KG1 (cell line): ENCODE results near the gene ARHGEF17.
A peak's percentile ranks its signal among the peaks of the same experiment; 100 is the strongest.

Experiments used
- DNase-seq: peaks from one replicate; lab custom pipeline; 2025; lab: John Stamatoyannopoulos, UW

Gene ARHGEF17

GRCh38 chr11:73380331-73380730, 72.3 kb downstream of the ARHGEF17 start:
- no peak for DNase-seq

GRCh38 chr11:73380897-73381410, 72.9 kb downstream of the ARHGEF17 start:
- DNase-seq, result no peak

DNA sequence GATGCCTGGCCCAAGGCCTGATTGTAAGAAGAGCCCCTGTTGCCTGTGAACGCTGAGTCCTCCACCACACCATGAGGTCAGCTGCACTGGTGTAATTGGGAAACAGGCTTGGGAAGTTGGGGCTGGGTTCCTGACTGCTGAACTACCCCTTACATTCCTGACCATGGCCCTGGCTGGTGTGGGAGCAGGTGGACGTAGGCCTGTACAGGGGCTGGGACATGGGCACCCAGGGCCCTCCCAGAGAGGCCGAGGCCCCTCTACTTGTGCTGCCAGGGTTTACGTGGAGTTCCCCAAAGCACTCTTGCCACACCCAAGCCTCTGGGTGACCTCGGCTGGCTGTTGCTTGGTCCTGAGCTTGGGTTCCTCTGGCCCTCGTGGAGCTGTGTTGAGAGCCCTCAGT, 73.5 kb downstream of the ARHGEF17 start:
- DNase-seq, result no peak

- no peak for DNase-seq
Measured at GRCh38 chr11:73382183-73382582, 74.1 kb downstream of the ARHGEF17 start.

GRCh38 chr11:73382747-73383146, 74.7 kb downstream of the ARHGEF17 start:
- DNase-seq, result no peak

- DNase-seq, result no peak
Measured at GRCh38 chr11:73383249-73384124, 75.4 kb downstream of the ARHGEF17 start.

DNA sequence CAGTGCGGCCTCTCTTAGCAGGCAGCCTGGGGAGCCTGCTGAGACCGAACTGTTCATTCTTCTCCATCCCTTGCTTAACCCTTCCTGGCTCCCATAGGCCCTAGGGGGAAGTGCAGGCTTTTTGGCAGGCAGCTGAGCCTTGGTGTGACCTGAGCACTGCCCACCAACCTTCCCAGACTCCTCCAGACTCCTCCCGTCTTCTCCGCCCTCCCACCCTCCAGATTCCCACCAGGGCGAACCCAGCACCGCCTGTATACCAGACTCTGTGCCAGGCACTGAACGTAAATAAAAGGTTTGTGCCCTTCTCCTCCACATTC, 76.0 kb downstream of the ARHGEF17 start:
- DNase-seq, result no peak

DNA sequence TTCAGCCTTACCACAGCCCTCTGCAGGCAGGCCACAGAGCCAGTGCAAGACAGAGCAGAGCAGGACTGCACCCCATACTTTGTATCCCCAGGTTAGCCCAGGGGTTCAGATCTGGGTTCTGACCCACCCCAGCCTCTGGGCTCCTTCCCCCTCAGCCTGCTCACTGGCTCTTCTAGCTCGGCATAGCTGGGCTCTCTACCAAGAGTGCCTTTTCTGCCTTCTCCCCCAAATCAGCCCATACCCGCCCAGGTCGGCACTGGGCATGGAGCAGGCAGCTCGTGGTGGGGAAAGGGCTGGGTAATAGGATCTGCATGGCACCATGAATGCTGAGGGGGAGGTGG, 76.4 kb downstream of the ARHGEF17 start:
- no peak for DNase-seq

- DNase-seq, result peak; percentile 94
Measured at GRCh38 chr11:73384872-73385689, 77.0 kb downstream of the ARHGEF17 start.

DNA sequence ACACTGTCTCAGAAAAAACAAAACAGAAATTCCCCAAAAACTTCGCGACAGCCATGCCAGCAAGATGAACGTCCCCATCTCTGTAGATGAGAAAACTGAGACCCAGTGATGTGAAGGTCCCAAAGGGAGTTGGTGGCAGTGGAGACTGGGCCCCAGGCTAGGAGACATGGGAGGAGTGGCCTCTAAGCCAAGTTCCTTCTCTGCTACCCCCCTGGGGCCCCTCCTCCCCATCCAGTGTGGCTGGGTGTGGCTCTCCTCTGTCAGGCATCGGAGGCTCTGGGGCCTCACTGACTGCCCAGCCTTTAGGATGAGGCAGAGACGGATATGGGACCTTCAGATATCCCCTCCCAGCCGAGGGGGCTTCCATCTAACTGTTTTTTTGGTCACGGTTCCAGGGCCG, 77.9 kb downstream of the ARHGEF17 start:
- DNase-seq, result no peak

DNA sequence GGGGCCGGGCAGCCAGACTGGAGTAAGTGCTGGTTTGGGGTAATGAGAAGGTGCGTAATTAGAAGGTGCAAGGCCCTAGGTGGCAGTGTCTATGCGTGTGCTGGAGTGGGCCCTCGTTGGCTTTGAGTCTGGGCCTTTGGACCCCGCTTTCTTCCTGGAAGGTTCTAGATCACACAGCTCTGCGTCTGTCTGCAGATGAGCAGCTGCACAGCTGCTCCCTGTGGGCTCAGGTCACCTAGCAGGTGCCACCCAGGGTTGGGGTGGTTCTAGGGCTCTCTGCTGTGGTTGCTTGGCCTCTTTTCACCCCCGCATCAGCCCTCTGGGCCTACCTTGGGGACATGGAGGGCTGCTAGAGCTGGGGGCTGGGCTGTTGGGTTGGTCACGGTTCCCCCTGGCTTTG, 78.5 kb downstream of the ARHGEF17 start:
- no peak for DNase-seq

- no peak for DNase-seq
Measured at GRCh38 chr11:73387594-73388264, 79.7 kb downstream of the ARHGEF17 start.

DNA sequence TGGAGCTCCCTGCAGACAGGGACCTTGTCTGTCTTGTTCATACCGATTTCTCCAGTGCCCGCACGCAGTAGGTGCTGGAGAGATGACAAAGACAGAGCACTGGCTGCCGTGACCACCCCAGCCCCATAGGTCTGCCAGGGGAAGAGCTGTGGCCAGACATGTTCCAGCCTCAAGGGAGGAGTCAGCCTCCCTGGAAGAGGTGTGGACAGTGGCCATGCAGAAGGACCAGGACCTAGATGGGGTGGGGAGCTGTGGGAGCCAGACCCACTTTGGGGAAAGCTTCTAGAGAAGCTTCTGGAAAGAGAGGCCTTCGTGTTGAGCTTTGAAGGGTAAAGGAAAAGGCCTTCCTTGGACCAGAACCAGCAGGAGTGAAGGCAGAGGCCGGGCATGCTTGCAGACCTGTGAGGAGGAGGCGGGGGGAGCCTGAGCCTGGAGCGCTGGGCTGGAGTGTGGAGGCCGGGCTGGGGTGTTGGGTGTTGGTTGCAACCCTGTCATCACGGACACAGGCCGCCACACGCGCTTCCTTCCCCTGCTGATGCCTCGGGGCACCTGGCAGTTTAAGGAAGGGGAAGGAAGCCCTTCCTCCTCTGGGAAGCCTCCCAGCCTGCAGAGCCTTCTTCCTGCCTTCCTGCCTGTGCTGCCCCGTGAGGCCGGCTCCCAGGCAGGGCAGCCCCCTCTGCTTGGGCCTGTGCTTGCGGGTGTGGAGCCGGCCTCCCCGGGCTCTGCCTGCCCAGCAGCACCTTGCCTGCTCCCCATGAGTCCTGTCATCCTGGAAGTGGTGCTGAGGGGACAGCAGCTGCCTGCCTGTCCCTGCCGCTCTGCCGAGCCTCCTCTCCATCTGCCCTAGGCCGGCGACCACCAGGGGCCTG, 80.4 kb downstream of the ARHGEF17 start:
- DNase-seq, result peak; percentile 55

- DNase-seq, result no peak
Measured at GRCh38 chr11:73389134-73389525, 81.1 kb downstream of the ARHGEF17 start.

GRCh38 chr11:73389916-73390315, 81.8 kb downstream of the ARHGEF17 start:
- DNase-seq, result no peak

- DNase-seq, result no peak
Measured at GRCh38 chr11:73390601-73391565, 82.8 kb downstream of the ARHGEF17 start.

- DNase-seq, result no peak
Measured at GRCh38 chr11:73391665-73392064, 83.6 kb downstream of the ARHGEF17 start.

- DNase-seq, result no peak
Measured at GRCh38 chr11:73392108-73393010, 84.3 kb downstream of the ARHGEF17 start.

DNA sequence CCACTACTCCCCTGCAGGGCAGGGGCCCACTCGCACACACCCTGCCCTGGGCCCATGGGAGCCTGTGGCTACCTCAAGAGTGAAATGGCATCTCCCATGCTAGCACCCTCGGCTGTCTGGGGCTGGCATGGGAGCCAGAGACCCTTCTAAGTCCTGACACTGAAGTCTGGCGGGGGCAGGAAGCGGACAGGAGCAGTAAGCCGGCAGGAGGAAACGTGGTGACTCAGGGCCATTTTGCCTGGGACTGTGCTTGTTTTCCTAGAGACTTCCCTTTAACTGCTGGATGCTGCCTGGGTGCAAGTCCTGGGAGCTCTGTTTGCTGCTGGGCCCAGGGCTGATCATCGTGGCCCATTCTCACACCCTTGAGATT, 84.9 kb downstream of the ARHGEF17 start:
- DNase-seq, result no peak
